Measurements from ENCODE around the gene EPHA2. TPM values are rescaled to one million over a fixed set of nuclear protein-coding genes. Genes with fewer than 3 reads are reported as not detected.

The EPHA2 gene
- total RNA-seq, 1 donor = 21.0 TPM

DNA sequence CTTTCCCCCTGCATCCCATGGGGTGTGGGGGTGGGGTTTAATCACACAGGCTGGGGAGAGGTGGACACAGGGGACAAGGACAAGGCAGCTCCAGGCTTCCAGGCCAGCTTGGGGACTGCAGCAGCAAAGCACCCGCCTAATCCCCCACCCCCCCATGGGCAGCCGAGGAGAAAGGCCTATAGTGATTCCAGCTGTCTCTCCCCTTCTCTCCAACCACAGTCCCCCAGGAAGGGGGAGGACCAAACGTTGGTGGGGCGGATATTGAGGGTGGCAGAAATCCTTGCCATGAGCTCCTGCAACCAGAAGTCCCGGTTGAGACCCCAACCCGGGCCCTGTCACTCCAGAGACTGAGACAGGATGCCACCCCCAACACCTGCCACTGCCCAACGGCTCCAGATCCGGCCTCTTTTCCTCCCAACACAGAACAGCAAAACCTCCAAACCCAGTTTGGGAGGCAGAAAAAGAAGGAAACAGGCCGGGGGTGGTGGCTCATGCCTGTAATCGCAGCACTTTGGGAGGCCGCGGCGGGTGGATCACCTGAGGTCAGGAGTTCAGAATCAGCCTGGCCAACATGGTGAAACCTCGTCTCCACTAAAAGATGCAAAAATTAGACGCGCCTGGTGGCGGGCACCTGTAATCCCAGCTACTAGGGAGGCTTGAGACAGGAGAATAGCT, 1.7 kb downstream of the EPHA2 start:
- Histone ChIP-seq H3K4me1 (ENCODE audit: insufficient read depth, low read length) (peaks cover 68% of the 10 kb centered on the region), H3K4me2 (ENCODE audit: insufficient read depth, low read length) (peak overlapping the region; percentile 89), H2AFZ (ENCODE audit: low read length) (no peak overlapping the region), H3K27me3 (ENCODE audit: insufficient read depth, low read length) (no peaks in the 10 kb centered on the region), H3K9me3 (ENCODE audit: low read depth, low read length) (no peaks in the 10 kb centered on the region), H3K36me3 (ENCODE audit: insufficient read depth, low read length) (peaks cover 17% of the 10 kb centered on the region), H3K79me2 (ENCODE audit: insufficient read depth, low read length) (peaks cover 79% of the 10 kb centered on the region), H3K27ac (ENCODE audit: low read depth, low read length) (peak overlapping the region; percentile 57), H3K4me3 (ENCODE audit: insufficient read depth, low read length) (peak overlapping the region; percentile 94), H4K20me1 (ENCODE audit: insufficient read depth, low read length) (peaks cover 17% of the 10 kb centered on the region)
- TF ChIP-seq, protein P1, sequence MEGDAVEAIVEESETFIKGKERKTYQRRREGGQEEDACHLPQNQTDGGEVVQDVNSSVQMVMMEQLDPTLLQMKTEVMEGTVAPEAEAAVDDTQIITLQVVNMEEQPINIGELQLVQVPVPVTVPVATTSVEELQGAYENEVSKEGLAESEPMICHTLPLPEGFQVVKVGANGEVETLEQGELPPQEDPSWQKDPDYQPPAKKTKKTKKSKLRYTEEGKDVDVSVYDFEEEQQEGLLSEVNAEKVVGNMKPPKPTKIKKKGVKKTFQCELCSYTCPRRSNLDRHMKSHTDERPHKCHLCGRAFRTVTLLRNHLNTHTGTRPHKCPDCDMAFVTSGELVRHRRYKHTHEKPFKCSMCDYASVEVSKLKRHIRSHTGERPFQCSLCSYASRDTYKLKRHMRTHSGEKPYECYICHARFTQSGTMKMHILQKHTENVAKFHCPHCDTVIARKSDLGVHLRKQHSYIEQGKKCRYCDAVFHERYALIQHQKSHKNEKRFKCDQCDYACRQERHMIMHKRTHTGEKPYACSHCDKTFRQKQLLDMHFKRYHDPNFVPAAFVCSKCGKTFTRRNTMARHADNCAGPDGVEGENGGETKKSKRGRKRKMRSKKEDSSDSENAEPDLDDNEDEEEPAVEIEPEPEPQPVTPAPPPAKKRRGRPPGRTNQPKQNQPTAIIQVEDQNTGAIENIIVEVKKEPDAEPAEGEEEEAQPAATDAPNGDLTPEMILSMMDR (IDR thresholded peaks at IDR 0.05; ENCODE audit: extremely low read depth, low read depth, low read length) = no peak
- peak; percentile 76 for DNase-seq (ENCODE audit: insufficient read length, low spot score, missing footprints)

- Histone ChIP-seq H3K4me2 (ENCODE audit: insufficient read depth, low read length) (peak overlapping the region; percentile 89), H3K4me1 (ENCODE audit: insufficient read depth, low read length) (peaks cover 74% of the 10 kb centered on the region), H3K79me2 (ENCODE audit: insufficient read depth, low read length) (peaks cover 87% of the 10 kb centered on the region), H4K20me1 (ENCODE audit: insufficient read depth, low read length) (peaks cover 21% of the 10 kb centered on the region), H3K9me3 (ENCODE audit: low read depth, low read length) (no peaks in the 10 kb centered on the region), H3K27ac (ENCODE audit: low read depth, low read length) (peak overlapping the region; percentile 57), H3K4me3 (ENCODE audit: insufficient read depth, low read length) (peak overlapping the region; percentile 94), H3K27me3 (ENCODE audit: insufficient read depth, low read length) (no peaks in the 10 kb centered on the region), H3K36me3 (ENCODE audit: insufficient read depth, low read length) (peaks cover 25% of the 10 kb centered on the region), H2AFZ (ENCODE audit: low read length) (no peak overlapping the region)
- TF ChIP-seq, protein P1 (IDR thresholded peaks at IDR 0.05; ENCODE audit: extremely low read depth, low read depth, low read length) = no peak
- peak; percentile 91 for DNase-seq (ENCODE audit: insufficient read length, low spot score, missing footprints)
Observed at GRCh38 chr1:16153096-16153998, 2.5 kb downstream of the EPHA2 start.

GRCh38 chr1:16152481-16153087, 3.3 kb downstream of the EPHA2 start:
- Histone ChIP-seq H2AFZ (ENCODE audit: low read length) (no peak overlapping the region), H3K9me3 (ENCODE audit: low read depth, low read length) (no peaks in the 10 kb centered on the region), H3K4me3 (ENCODE audit: insufficient read depth, low read length) (peak overlapping the region; percentile 94), H4K20me1 (ENCODE audit: insufficient read depth, low read length) (peaks cover 21% of the 10 kb centered on the region), H3K79me2 (ENCODE audit: insufficient read depth, low read length) (peaks cover 91% of the 10 kb centered on the region), H3K27ac (ENCODE audit: low read depth, low read length) (peak overlapping the region; percentile 57), H3K4me1 (ENCODE audit: insufficient read depth, low read length) (peaks cover 78% of the 10 kb centered on the region), H3K4me2 (ENCODE audit: insufficient read depth, low read length) (peak overlapping the region; percentile 89), H3K36me3 (ENCODE audit: insufficient read depth, low read length) (peaks cover 32% of the 10 kb centered on the region), H3K27me3 (ENCODE audit: insufficient read depth, low read length) (no peaks in the 10 kb centered on the region)
- TF ChIP-seq, protein P1 (IDR thresholded peaks at IDR 0.05; ENCODE audit: extremely low read depth, low read depth, low read length) = no peak
- peak; percentile 88 for DNase-seq (ENCODE audit: insufficient read length, low spot score, missing footprints)

Measured in osteoblast (primary cell).